HCT116 (cell line): Measurements from ENCODE around the gene CPNE9. TPM values are rescaled to one million over a fixed set of nuclear protein-coding genes. Genes with fewer than 3 reads are reported as not detected.

Experiments
- ATAC-seq: fragments of 200-7000 bp; cut with Tn5 transposase; 2 replicates; pipeline ENCODE4 v1.9.1; 2020; ENCODE audit warnings: mild to moderate bottlenecking, moderate library complexity
- BruUV-seq: library from RNA; stranded (reverse); fragments of 400-500 nt; replicated peaks from 2 replicates; lab custom pipeline; 2021; lab: Mats Ljungman, UMichigan
- CTCF ChIA-PET: fragments of 300-600 bp; sonication (Branson Sonifier 250); formaldehyde crosslinking; loops from one replicate; lab custom pipeline; 2021; ENCODE audit warnings: antibody characterized with exemption; lab: Charles Lee
- POLR2A ChIA-PET: fragments of 300-600, 350-600 bp; sonication (Branson Sonifier 250); formaldehyde crosslinking; loops from one replicate; lab custom pipeline; 2021; ENCODE audit warnings: antibody characterized with exemption; lab: Charles Lee
- RAD21 ChIA-PET, 2 experiments: fragments of 300-600 bp; sonication (Branson Sonifier 250); formaldehyde crosslinking; loops; one replicate each; lab custom pipeline; 2023; ENCODE audit warnings: low total read pairs in 2 of 2; ENCODE audit not compliant: uncharacterized antibody in 2 of 2, unreplicated experiment in 2 of 2, low non-redundant PET in 1 of 2; lab: Charles Lee
- DNase-seq: peaks from one replicate; pipeline ENCODE4 v3.0.0-alpha.2; 2010; ENCODE audit warnings: low read depth, low spot score
- H2AFZ ChIP-seq: fragments of 200-600 bp; shearing (Covaris generic), sonication (generic); 2 replicates; pipeline ENCODE4 v1.6.1; 2017; ENCODE audit warnings: low read depth, mixed run types, mixed read lengths, antibody characterized with exemption, low read length; ENCODE audit not compliant: poor library complexity, severe bottlenecking
- H3K27ac ChIP-seq: 2 replicates; pipeline ENCODE4 v1.5.1; 2012; ENCODE audit warnings: low read depth, low read length
- H3K27me3 ChIP-seq: fragments of 200-600 bp; sonication (generic); 2 replicates; pipeline ENCODE4 v1.6.1; 2016; ENCODE audit warnings: mixed run types, low read length, mixed read lengths; ENCODE audit not compliant: insufficient read depth
- H3K36me3 ChIP-seq, 2 experiments: fragments of 200-500 bp in 1 of 2; fragments of 200-600 bp in 1 of 2; sonication (Bioruptor generic) in 1 of 2; sonication (generic) in 1 of 2; 2 replicates each; pipeline versions ENCODE4 v1.5.1 to v1.6.1; 2014 to 2016; ENCODE audit warnings: low read length in 2 of 2, inconsistent platforms in 1 of 2, mixed read lengths in 1 of 2, mixed run types in 1 of 2; ENCODE audit not compliant: insufficient read depth in 2 of 2, control insufficient read depth in 1 of 2
- H3K4me1 ChIP-seq, 2 experiments: fragments of 200-600 bp in 1 of 2; sonication (generic) in 1 of 2; 2 replicates each; pipeline versions ENCODE4 v1.5.1 to v1.6.1; 2012 to 2017; ENCODE audit warnings: low read length in 2 of 2, inconsistent platforms in 1 of 2, mild to moderate bottlenecking in 1 of 2, mixed read lengths in 1 of 2, mixed run types in 1 of 2, moderate library complexity in 1 of 2; ENCODE audit not compliant: insufficient read depth in 2 of 2, control insufficient read depth in 1 of 2
- H3K4me2 ChIP-seq: fragments of 200-600 bp; sonication (generic); 2 replicates; pipeline ENCODE4 v1.6.1; 2017; ENCODE audit warnings: mixed run types, low read length, mixed read lengths
- H3K4me3 ChIP-seq, 2 experiments: fragments of 200-600 bp in 1 of 2; sonication (generic) in 1 of 2; replicated peaks in 1 of 2; 2 replicates each; pipeline ENCODE4 v1.5.1; 2011 to 2016; ENCODE audit warnings: low read length in 2 of 2, control low read depth in 1 of 2, low read depth in 1 of 2, mild to moderate bottlenecking in 1 of 2, mixed read lengths in 1 of 2, mixed run types in 1 of 2
- H3K79me2 ChIP-seq: fragments of 200-600 bp; sonication (generic); 2 replicates; pipeline ENCODE4 v1.6.1; 2017; ENCODE audit warnings: mild to moderate bottlenecking, mixed run types, low read length, moderate library complexity, mixed read lengths; ENCODE audit not compliant: insufficient read depth
- H3K9ac ChIP-seq: fragments of 200-600 bp; sonication (generic); 2 replicates; pipeline ENCODE4 v1.6.1; 2016; ENCODE audit warnings: low read length, mixed read lengths
- H3K9me2 ChIP-seq: fragments of 200-600 bp; sonication (generic), shearing (Covaris generic); 2 replicates; pipeline ENCODE4 v1.6.1; 2017; ENCODE audit warnings: mixed run types, mild to moderate bottlenecking, moderate library complexity; ENCODE audit not compliant: insufficient read depth
- H3K9me3 ChIP-seq, 2 experiments: fragments of 200-500 bp in 1 of 2; fragments of 200-600 bp in 1 of 2; sonication (Bioruptor generic) in 1 of 2; sonication (generic) in 1 of 2; 2 replicates each; pipeline ENCODE4 v1.6.1; 2014 to 2017; ENCODE audit warnings: low read length in 2 of 2, mixed read lengths in 2 of 2, inconsistent platforms in 1 of 2, low read depth in 1 of 2, mild to moderate bottlenecking in 1 of 2, mixed run types in 1 of 2, moderate library complexity in 1 of 2; ENCODE audit not compliant: control insufficient read depth in 1 of 2, insufficient read depth in 1 of 2
- H4K20me1 ChIP-seq: fragments of 200-600 bp; sonication (generic), shearing (Covaris generic); 2 replicates; pipeline ENCODE4 v1.6.1; 2017; ENCODE audit warnings: mixed run types, mild to moderate bottlenecking, moderate library complexity; ENCODE audit not compliant: insufficient read depth
- ATF3 ChIP-seq: IDR thresholded peaks from 2 replicates; pipeline ENCODE4 v1.6.1; 2012
- CEBPB ChIP-seq: IDR thresholded peaks from 2 replicates; pipeline ENCODE4 v1.6.1; 2012; ENCODE audit warnings: low read depth
- CTCF ChIP-seq, 3 experiments: fragments of 200-600 bp in 1 of 3; sonication (generic) in 1 of 3; IDR thresholded peaks in 2 of 3; conservative IDR thresholded peaks in 1 of 3; 2 replicates each; pipeline ENCODE4 v1.5.1; 2012 to 2017; ENCODE audit warnings: low read depth in 2 of 3, low read length in 2 of 3, antibody characterized with exemption in 1 of 3, borderline replicate concordance in 1 of 3, control low read depth in 1 of 3, mild to moderate bottlenecking in 1 of 3, mixed read lengths in 1 of 3, mixed run types in 1 of 3, moderate library complexity in 1 of 3; ENCODE audit not compliant: insufficient read depth in 1 of 3
- EGR1 ChIP-seq: IDR thresholded peaks from 2 replicates; pipeline ENCODE4 v1.6.1; 2012; ENCODE audit warnings: low read depth
- ELF1 ChIP-seq: IDR thresholded peaks from 2 replicates; pipeline ENCODE4 v1.6.1; 2012; ENCODE audit warnings: low read depth, borderline replicate concordance
- JUND ChIP-seq: IDR thresholded peaks from 2 replicates; pipeline ENCODE4 v1.6.1; 2012
- MAX ChIP-seq: IDR thresholded peaks from 2 replicates; pipeline ENCODE4 v1.6.1; 2012
- POLR2A ChIP-seq: IDR thresholded peaks from 2 replicates; pipeline ENCODE4 v1.7.0; 2011; ENCODE audit warnings: borderline replicate concordance; ENCODE audit not compliant: insufficient read depth, insufficient read length; ENCODE audit errors: extremely low read depth
- POLR2AphosphoS5 ChIP-seq: IDR thresholded peaks from 2 replicates; pipeline ENCODE4 v1.6.1; 2011; ENCODE audit warnings: mild to moderate bottlenecking, low read depth, low read length, moderate library complexity
- REST ChIP-seq: IDR thresholded peaks from 2 replicates; pipeline ENCODE4 v1.6.1; 2012; ENCODE audit warnings: low read depth
- SIN3A ChIP-seq: IDR thresholded peaks from 2 replicates; pipeline ENCODE4 v1.6.1; 2012; ENCODE audit warnings: low read depth
- SRF ChIP-seq: IDR thresholded peaks from 2 replicates; pipeline ENCODE4 v1.6.1; 2012; ENCODE audit warnings: low read depth
- ZFX ChIP-seq: fragments of 450-650 bp; IDR thresholded peaks from 2 replicates; pipeline ENCODE4 v1.6.1; 2017
- intact Hi-C: fragments of 100-400 bp; cut with micrococcal nuclease; formaldehyde crosslinking; loops from 2 replicates; pipeline ENCODE4 v1.10.0; 2022
- total RNA-seq: library from RNA; stranded (reverse); gene quantifications from one replicate; pipeline ENCODE4 v1.2.1, GENCODE V29; 2021; ENCODE audit not compliant: unreplicated experiment

CPNE9 gene
- total RNA-seq, 1 experiment from 2014 or later, result 0.98 TPM

- H3K36me3 ChIP-seq, result peaks cover 9 to 11% of the 10 kb centered on the region in 2 experiments; a peak in 3 of 4 replicates
- CTCF ChIA-PET, result no interaction called here
- RAD21 ChIA-PET, result no interaction called here
- H4K20me1 ChIP-seq, result no peaks in the 10 kb centered on the region
- no peaks in the 10 kb centered on the region for H3K9me3 ChIP-seq
- BruUV-seq, result no TSS peak
- H3K9me2 ChIP-seq, result no peaks in the 10 kb centered on the region
- ATAC-seq, result no peak
- peaks cover 2 to 12% of the 10 kb centered on the region in 2 experiments; a peak in 2 of 4 replicates for H3K4me1 ChIP-seq
- POLR2A ChIA-PET, result no interaction called here
- H3K9ac ChIP-seq, result no peak overlapping the region
- TF ChIP-seq CEBPB, result no peak
- no peak for TF ChIP-seq POLR2AphosphoS5
- TF ChIP-seq MAX, result no peak
- no peak for TF ChIP-seq JUND
- no peak for TF ChIP-seq ZFX
- no peak for TF ChIP-seq POLR2A
- no peak for TF ChIP-seq EGR1
- no peak for TF ChIP-seq REST
- no peak for TF ChIP-seq ATF3
- no peak for TF ChIP-seq SIN3A
- TF ChIP-seq CTCF (IDR thresholded peaks at IDR 0.05 in 2 of 3, conservative IDR thresholded peaks at IDR 0.05 in 1 of 3; ENCODE audit: borderline replicate concordance in 1 of 3, insufficient read depth in 1 of 3, low read depth in 2 of 3, low read length in 2 of 3), result no peak
- no peak for TF ChIP-seq SRF
- no peak for TF ChIP-seq ELF1
- TF ChIP-seq, all 23 proteins: peak for 0
- H3K27ac ChIP-seq, result no peak overlapping the region; the same call in 1 of the 2 replicates
- no peak overlapping the region for H3K4me3 ChIP-seq
- no peak for DNase-seq
- H3K4me2 ChIP-seq, result no peak overlapping the region
- H2AFZ ChIP-seq, result no peak overlapping the region
- peaks cover 8% of the 10 kb centered on the region for H3K79me2 ChIP-seq
- H3K27me3 ChIP-seq, result no peaks in the 10 kb centered on the region
- intact Hi-C loops, result no loop called here
Observed at GRCh38 chr3:9754678-9755077, 51.0 kb downstream of the CPNE9 start.
